Coronary artery (tissue), 2 donors: ENCODE data around the gene NTNG2.

Experiments used
- DNase-seq: peaks from one replicate; pipeline ENCODE4 v3.0.0-alpha.2; 2017; ENCODE audit warnings: low spot score
- H3K27ac ChIP-seq, 2 donors: fragments of 200-600 bp; sonication (generic); one replicate each; pipeline ENCODE4 v1.5.1; 2016 to 2019
- H3K4me3 ChIP-seq: fragments of 200-600 bp; sonication (generic); 2 replicates; pipeline ENCODE4 v1.5.1; 2016; ENCODE audit warnings: mild to moderate bottlenecking, moderate library complexity
- TF ChIP-seq, protein P1 (sequence below): fragments of 200-600 bp; sonication (generic); IDR thresholded peaks from one replicate; pipeline ENCODE4 v1.5.1; 2019; ENCODE audit warnings: antibody characterized with exemption

NTNG2 gene

DNA sequence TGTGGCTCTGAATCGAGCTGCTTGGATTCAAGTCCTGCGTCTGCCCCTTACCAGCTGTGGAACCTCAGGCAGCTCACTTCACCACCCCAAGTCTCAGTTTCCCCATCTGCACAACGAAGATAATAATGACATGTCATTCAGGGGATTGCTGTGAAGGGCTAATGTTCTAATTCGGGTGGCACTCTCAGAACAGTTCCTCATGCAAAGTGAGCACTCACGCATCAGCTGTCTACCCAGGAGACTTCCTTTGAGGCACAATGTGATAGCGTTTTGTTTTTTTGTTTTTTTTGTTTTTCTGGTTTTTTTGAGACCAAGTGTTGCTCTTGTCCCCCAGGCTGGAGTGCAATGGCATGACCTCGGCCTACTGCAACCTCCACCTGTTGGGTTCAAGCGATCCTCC, 56.4 kb downstream of the NTNG2 start:
- Histone ChIP-seq H3K4me3 (no peak overlapping the region), H3K27ac (no peak overlapping the region)
- TF ChIP-seq, protein P1, sequence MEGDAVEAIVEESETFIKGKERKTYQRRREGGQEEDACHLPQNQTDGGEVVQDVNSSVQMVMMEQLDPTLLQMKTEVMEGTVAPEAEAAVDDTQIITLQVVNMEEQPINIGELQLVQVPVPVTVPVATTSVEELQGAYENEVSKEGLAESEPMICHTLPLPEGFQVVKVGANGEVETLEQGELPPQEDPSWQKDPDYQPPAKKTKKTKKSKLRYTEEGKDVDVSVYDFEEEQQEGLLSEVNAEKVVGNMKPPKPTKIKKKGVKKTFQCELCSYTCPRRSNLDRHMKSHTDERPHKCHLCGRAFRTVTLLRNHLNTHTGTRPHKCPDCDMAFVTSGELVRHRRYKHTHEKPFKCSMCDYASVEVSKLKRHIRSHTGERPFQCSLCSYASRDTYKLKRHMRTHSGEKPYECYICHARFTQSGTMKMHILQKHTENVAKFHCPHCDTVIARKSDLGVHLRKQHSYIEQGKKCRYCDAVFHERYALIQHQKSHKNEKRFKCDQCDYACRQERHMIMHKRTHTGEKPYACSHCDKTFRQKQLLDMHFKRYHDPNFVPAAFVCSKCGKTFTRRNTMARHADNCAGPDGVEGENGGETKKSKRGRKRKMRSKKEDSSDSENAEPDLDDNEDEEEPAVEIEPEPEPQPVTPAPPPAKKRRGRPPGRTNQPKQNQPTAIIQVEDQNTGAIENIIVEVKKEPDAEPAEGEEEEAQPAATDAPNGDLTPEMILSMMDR, result no peak
- no peak for DNase-seq

DNA sequence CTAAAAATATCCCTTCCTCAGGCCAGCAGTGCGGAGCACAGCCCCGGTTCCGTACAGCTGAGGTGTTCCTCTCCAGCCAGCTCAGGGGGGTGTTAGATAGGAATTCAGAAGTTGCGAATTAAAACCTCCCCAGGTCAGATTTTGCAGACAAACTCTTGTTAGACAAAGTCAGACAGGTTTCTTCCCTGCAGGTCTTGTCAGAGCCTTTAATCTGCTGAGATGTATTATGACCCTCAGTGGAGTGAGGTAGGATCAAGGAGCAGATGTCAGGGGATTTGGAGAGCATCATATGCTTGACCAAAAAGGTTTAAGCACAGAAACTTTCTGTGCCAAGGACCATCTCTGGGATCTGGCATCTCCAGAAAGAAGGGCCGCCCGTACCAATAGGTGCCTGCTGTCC, 60.1 kb downstream of the NTNG2 start:
- no peak for DNase-seq
- no peak overlapping the region for H3K4me3 ChIP-seq
- no peak overlapping the region for H3K27ac ChIP-seq
- TF ChIP-seq, protein P1, result no peak

DNA sequence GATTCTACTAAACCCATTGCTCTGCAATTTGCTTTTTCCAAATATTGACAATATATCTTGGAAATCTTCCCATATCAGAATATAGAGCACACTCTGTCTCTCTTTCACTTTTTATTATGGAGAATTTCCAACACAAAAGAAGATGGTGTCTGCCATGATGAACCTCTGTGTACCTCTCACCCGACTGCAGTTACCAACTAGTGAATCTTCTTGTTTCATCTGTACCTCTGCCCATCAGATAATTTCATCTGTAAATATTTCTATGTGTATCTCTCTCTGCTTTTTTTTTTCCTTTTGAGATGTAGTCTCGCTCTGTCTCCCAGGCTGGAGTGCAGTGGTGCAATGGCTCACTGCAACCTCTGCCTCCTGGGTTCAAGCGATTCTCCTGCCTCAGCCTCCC, 62.8 kb downstream of the NTNG2 start:
- DNase-seq, result no peak
- Histone ChIP-seq H3K4me3 (no peak overlapping the region), H3K27ac (no peak overlapping the region)
- TF ChIP-seq, protein P1, result no peak

DNA sequence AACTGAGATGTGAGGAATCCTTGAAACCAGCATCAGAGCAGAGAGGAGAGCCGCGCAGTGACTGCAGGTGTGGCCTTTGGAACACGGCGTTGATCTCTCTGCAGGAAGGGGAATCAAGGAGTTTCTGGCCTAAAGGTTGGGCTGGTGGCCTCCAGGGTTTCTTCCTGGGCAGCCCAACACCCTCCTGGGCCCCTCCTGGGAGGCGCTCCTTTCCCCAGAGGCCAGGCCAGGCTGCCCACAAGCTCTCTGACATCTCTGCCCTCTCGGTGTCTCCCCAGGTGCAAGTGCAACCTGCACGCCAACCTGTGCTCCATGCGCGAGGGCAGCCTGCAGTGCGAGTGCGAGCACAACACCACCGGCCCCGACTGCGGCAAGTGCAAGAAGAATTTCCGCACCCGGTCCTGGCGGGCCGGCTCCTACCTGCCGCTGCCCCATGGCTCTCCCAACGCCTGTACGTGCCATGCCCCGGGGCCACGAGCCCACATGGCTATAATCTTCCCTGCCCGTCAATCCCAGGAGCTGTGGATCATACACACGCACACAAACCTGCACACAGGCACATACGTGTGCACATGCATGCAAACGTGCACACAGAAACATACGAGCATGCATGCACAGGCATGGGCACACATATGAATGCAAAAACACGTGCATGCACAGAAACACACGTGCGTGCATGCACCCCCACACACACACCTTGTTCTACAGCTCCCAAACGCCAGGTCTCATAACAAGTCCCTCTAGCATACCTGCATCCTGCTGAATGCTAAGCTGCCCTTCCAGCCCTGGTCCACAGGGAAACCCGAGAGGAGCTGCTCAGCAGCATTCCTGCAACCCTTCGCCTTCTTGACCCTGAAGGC, 64.9 kb downstream of the NTNG2 start:
- Histone ChIP-seq H3K27ac (no peak overlapping the region), H3K4me3 (no peak overlapping the region)
- no peak for DNase-seq
- TF ChIP-seq, protein P1, result no peak

DNA sequence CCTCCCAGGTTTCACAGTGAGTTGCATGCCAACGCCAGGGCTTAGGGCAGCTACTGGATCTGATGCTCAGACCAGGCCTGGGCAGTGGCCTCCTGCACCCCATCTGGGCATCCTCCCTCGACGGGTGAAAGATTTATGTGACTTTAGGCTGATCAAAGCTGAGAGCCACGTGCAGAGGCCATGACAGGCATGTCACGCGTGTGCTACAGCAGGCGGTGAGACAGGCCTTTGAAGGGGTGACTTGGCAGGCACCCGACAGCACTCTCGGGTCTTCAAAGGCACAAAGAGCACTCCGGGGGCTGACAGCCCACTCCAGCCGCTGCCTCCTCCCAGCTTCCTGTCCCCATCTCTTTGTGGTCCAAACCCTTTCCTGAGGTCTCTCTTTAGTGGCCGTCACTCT, 66.2 kb downstream of the NTNG2 start:
- Histone ChIP-seq H3K27ac (no peak overlapping the region), H3K4me3 (no peak overlapping the region)
- no peak for DNase-seq
- TF ChIP-seq, protein P1, result no peak

DNA sequence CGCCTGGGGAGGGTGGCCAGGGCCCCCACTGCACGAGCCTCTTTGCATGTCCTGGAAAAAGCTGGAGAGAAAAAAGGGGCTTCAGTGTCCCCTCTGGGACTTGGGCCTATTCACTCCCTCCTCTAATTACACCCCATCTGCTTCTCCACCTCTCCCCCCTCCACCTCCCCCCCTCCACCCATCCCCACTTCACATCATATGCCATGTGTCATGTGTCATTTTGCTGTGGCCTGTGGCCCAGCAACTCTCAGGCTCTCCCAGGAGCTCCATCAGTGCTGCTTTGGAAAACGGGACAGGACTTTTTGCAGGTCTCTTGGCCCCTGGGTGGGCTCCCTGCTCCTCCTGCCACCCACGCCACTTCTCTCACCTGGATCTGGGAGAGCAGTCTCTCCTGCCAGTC, 68.7 kb downstream of the NTNG2 start:
- H3K4me3 ChIP-seq, result no peak overlapping the region
- DNase-seq, result no peak
- TF ChIP-seq, protein P1, result no peak
- no peak overlapping the region for H3K27ac ChIP-seq
